ENCODE measurements around the gene NRG4. TPM values are rescaled to one million over a fixed set of nuclear protein-coding genes. Genes with fewer than 3 reads are reported as not detected.

The NRG4 gene
- total RNA-seq, 1 experiment from 2014 or later = 0.39 TPM

DNA sequence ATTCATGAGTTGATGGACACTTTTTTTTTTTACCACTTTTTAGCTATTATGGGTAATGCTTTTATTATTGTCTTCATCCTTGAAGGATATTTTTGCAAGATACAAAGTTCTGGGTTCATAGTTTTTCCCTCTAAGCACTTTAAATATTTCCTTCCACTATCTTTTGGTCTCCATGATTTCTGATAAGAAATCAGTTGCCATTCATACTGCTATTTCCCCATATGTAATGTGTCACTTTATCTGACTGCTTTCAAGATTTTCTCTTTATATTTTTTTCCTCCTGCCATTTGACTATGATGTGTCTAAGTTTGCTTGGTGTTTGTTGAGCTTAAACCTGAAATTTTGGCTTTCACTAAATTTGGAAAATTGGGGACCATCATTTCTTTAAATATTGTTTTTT is 19.3 kb downstream of the NRG4 start:
- CTCF ChIA-PET = no interaction called here
- BruUV-seq (replicated peaks) = no TSS peak
- ATAC-seq (no peak), DNase-seq (ENCODE audit: low read depth, low spot score) (no peak)
- in situ Hi-C loops (cut with HindIII; ENCODE audit: low pct_unique_long_range_greater_than_20kb, low sequenced_read_pairs) = no loop called here
- Histone ChIP-seq H3K27me3 (ENCODE audit: control insufficient read depth, insufficient read depth, low read length) (peaks cover under 1% of the 10 kb centered on the region; the same call in 1 of the 2 replicates), H3K27ac (ENCODE audit: low read length) (no peak overlapping the region), H3K4me1 (ENCODE audit: control insufficient read depth, insufficient read depth, low read length) (no peaks in the 10 kb centered on the region), H3K4me3 (ENCODE audit: low read depth in 2 of 2, low read length in 2 of 2) (no peak overlapping the region), H3K36me3 (ENCODE audit: control insufficient read depth, insufficient read depth, low read length) (no peaks in the 10 kb centered on the region), H3K9me3 (ENCODE audit: control insufficient read depth, insufficient read depth, low read depth, low read length) (no peaks in the 10 kb centered on the region)
- no peak for TF ChIP-seq TCF7L2 (IDR thresholded peaks at IDR 0.05; ENCODE audit: low read depth, low read length)
- TF ChIP-seq CTCF (IDR thresholded peaks at IDR 0.05) = no peak
- no peak for TF ChIP-seq REST (IDR thresholded peaks at IDR 0.05; ENCODE audit: insufficient read depth in 1 of 2, low read depth in 2 of 2, low read length in 1 of 2)
- TF ChIP-seq POLR2AphosphoS5 (IDR thresholded peaks at IDR 0.05; ENCODE audit: low read depth, low read length) = no peak
- no peak for TF ChIP-seq SIN3A (IDR thresholded peaks at IDR 0.05; ENCODE audit: borderline replicate concordance, insufficient read depth, low read depth, low read length)
- intact Hi-C loops (cut with micrococcal nuclease; ENCODE audit: unreplicated experiment) = no loop called here
- POLR2A ChIA-PET = no interaction called here

DNA sequence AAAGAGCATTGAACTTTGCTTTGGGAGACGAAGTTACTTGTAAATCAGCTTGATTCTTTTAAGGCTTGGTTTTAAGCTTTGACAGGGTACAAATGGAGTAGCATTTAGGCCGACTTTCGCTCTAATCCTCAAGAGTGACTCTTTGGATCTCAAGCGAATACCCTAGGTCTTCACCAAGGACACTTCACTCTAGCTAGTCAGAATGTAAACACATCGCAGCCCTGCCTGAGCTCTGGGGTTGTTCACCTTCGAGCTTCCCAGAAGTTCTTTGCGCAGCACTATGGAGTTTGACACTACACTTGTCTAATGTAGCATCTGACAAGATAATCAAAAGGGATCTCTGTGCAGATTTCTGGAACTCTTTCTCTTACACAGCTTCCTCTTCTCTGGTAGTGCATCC is 22.3 kb downstream of the NRG4 start:
- ChIA-PET POLR2A (no interaction called here), CTCF (interaction anchor here (0.7 kb wide), 1 partner anchor 69 kb away, joined by 4 read pairs; no protein-coding TSS in a partner anchor)
- intact Hi-C loops (cut with micrococcal nuclease; ENCODE audit: unreplicated experiment) = no loop called here
- in situ Hi-C loops (cut with HindIII; ENCODE audit: low pct_unique_long_range_greater_than_20kb, low sequenced_read_pairs) = no loop called here
- no peak for ATAC-seq
- Histone ChIP-seq H3K4me3 (ENCODE audit: low read depth in 2 of 2, low read length in 2 of 2) (no peak overlapping the region), H3K27me3 (ENCODE audit: control insufficient read depth, insufficient read depth, low read length) (no peaks in the 10 kb centered on the region), H3K27ac (ENCODE audit: low read length) (no peak overlapping the region), H3K9me3 (ENCODE audit: control insufficient read depth, insufficient read depth, low read depth, low read length) (no peaks in the 10 kb centered on the region), H3K36me3 (ENCODE audit: control insufficient read depth, insufficient read depth, low read length) (no peaks in the 10 kb centered on the region), H3K4me1 (ENCODE audit: control insufficient read depth, insufficient read depth, low read length) (no peaks in the 10 kb centered on the region)
- DNase-seq (ENCODE audit: low read depth, low spot score) = no peak
- no peak for TF ChIP-seq POLR2AphosphoS5 (IDR thresholded peaks at IDR 0.05; ENCODE audit: low read depth, low read length)
- no peak for TF ChIP-seq SIN3A (IDR thresholded peaks at IDR 0.05; ENCODE audit: borderline replicate concordance, insufficient read depth, low read depth, low read length)
- TF ChIP-seq CTCF (IDR thresholded peaks at IDR 0.05) = no peak
- TF ChIP-seq REST (IDR thresholded peaks at IDR 0.05; ENCODE audit: insufficient read depth in 1 of 2, low read depth in 2 of 2, low read length in 1 of 2) = no peak
- TF ChIP-seq TCF7L2 (IDR thresholded peaks at IDR 0.05; ENCODE audit: low read depth, low read length) = no peak
- no TSS peak for BruUV-seq (replicated peaks)
